Esophagus muscularis mucosa (tissue), 3 donors: ENCODE data around the gene ATP10A.

ENCODE experiments used
- POLR2A ChIP-seq: fragments of 450-650 bp; IDR thresholded peaks from one replicate; pipeline ENCODE4 v1.6.1; 2017; ENCODE audit warnings: antibody characterized with exemption, moderate library complexity, mild to moderate bottlenecking, low read depth
- TF ChIP-seq, protein P1 (sequence below), 3 experiments: fragments of 200-600 bp in 2 of 3; fragments of 450-650 bp in 1 of 3; sonication (generic) in 2 of 3; IDR thresholded peaks; one replicate each; pipeline ENCODE4 v1.5.1; 2017 to 2019; ENCODE audit warnings: antibody characterized with exemption in 3 of 3, mild to moderate bottlenecking in 2 of 3, moderate library complexity in 1 of 3

DNA sequence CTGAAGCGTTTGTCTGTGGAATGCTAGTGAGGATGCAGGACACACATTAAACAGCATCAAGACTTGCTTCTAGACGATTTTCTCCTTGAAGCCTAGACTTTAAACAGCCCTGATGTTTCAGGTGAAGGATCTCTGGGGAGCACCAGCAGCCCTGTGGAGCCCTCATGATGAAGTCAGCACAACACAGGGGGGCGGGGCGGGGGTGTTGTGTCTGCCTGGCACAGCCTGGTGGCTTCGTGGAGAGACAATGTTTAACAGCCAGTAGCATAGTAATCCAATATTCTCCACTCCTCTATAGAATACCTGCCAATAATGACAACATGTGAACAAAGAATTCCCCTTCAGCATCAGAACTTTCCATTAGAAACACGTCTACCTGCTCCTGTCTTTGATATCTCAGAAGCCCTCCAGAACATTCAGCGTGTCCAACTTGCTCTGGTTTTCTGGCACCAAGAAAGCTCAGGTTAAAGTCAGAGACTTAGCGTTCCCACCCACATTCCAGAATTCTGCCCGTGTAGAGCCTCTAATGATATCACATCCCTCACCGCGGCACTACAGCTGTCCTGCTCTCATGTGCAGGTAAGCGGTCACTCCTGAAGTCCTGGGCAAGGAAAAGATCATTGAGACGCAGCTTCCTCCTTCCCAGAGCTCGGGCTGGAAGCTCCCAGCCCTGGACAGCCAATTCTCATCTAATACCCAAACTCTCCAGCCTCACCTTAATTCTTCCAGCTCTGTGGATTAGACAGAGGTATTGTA, 98.0 kb downstream of the ATP10A start:
- TF ChIP-seq, protein P1, sequence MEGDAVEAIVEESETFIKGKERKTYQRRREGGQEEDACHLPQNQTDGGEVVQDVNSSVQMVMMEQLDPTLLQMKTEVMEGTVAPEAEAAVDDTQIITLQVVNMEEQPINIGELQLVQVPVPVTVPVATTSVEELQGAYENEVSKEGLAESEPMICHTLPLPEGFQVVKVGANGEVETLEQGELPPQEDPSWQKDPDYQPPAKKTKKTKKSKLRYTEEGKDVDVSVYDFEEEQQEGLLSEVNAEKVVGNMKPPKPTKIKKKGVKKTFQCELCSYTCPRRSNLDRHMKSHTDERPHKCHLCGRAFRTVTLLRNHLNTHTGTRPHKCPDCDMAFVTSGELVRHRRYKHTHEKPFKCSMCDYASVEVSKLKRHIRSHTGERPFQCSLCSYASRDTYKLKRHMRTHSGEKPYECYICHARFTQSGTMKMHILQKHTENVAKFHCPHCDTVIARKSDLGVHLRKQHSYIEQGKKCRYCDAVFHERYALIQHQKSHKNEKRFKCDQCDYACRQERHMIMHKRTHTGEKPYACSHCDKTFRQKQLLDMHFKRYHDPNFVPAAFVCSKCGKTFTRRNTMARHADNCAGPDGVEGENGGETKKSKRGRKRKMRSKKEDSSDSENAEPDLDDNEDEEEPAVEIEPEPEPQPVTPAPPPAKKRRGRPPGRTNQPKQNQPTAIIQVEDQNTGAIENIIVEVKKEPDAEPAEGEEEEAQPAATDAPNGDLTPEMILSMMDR (IDR thresholded peaks at IDR 0.05), result no peak
- no peak for TF ChIP-seq POLR2A
